Pancreas (tissue), 10 donors: ENCODE results near the gene SULF2. TPM values are rescaled to one million over a fixed set of nuclear protein-coding genes. Genes with fewer than 3 reads are reported as not detected.

Experiments
- ATAC-seq, 4 donors: fragments of 200-7000 bp; cut with Tn5 transposase; one replicate each; pipeline versions ENCODE4 v1.8.0 to v1.9.1; 2020; ENCODE audit warnings: mild to moderate bottlenecking in 4 of 4, moderate library complexity in 4 of 4
- DNase-seq, 6 donors: peaks; one replicate each; pipeline ENCODE4 v3.0.0-alpha.2; 2020
- FAIRE-seq: peaks from 2 replicates; lab custom pipeline; 2012; peaks lifted over from hg19 to GRCh38; lab: Jason Lieb, UNC
- H3K27ac ChIP-seq, 4 donors: fragments of 200-600 bp; sonication (generic); 1 replicate in 3 of 4; 2 replicates in 1 of 4; pipeline versions ENCODE4 v1.5.0 to v1.8.0; 2020
- H3K27me3 ChIP-seq, 4 donors: fragments of 200-600 bp; one replicate each; pipeline ENCODE4 v1.8.0; 2021
- H3K36me3 ChIP-seq, 3 donors: fragments of 200-600 bp; sonication (generic) in 1 of 3; one replicate each; pipeline versions ENCODE4 v1.5.0 to v1.8.0; 2020 to 2021
- H3K4me1 ChIP-seq, 3 donors: fragments of 200-600 bp; one replicate each; pipeline ENCODE4 v1.8.0; 2021
- H3K4me3 ChIP-seq, 4 donors: fragments of 200-600 bp; sonication (generic) in 2 of 4; one replicate each; pipeline versions ENCODE4 v1.5.0 to v1.8.0; 2020 to 2021
- H3K9me3 ChIP-seq, 4 donors: fragments of 200-600 bp; one replicate each; pipeline ENCODE4 v1.8.0; 2021
- CTCF ChIP-seq, 4 donors: fragments of 200-600 bp; sonication (generic) in 3 of 4; IDR thresholded peaks; one replicate each; pipeline versions ENCODE4 v1.5.0 to v1.8.0; 2021; ENCODE audit warnings: antibody characterized with exemption in 4 of 4
- WGBS, 2 donors: extraction: QIAGEN DNeasy Blood & Tissue Kit; methylation state at CpG; one replicate each; pipeline ENCODE4 v1.1.7; 2013; 5-methylcytosine and 5-hydroxymethylcytosine counted together
- intact Hi-C, 3 donors: fragments of 100-400 bp; cut with DNase I; formaldehyde crosslinking; loops; one replicate each; pipeline versions ENCODE4 v1.11.1 to v1.14.2; 2022
- polyA plus RNA-seq, 2 donors: library from polyadenylated mRNA; stranded (reverse); fragments of 200-250 nt; gene quantifications; one replicate each; pipeline ENCODE4 v1.2.3, GENCODE V29; 2013
- total RNA-seq, 6 donors: library from RNA; stranded (reverse); fragmentation: NEBNext Ultra II Directional in 4 of 6; extraction: Animal tissue kit (Norgen Biotek cat#: 25700) in 4 of 6; gene quantifications; one replicate each; pipeline versions ENCODE4 v1.2.1 to v1.2.4, GENCODE V29; 2021 to 2023
- donor health status: healthy with polysubstance abuse.
- donor health status: DM: no; HTN: no; CAD: no; lungs with moderate emphysema.
- donor health status: DM: no; HTN: no; CAD: no.
- donor health status: control.
- donor health status: control.
- donor health status: Bipolar disorder and iron deficiency.
- donor health status: DM: yes; HTN: yes; CAD: no.
- donor health status: DM: no; HTN: no; CAD: no.
- donor health status: DM: no; HTN: no; CAD: no.
- donor health status: DM: yes; HTN: yes; CAD: no.

Gene SULF2
- total and polyA plus RNA-seq, 8 donors = 4.5 to 41.7 (median 9.2) TPM

DNA sequence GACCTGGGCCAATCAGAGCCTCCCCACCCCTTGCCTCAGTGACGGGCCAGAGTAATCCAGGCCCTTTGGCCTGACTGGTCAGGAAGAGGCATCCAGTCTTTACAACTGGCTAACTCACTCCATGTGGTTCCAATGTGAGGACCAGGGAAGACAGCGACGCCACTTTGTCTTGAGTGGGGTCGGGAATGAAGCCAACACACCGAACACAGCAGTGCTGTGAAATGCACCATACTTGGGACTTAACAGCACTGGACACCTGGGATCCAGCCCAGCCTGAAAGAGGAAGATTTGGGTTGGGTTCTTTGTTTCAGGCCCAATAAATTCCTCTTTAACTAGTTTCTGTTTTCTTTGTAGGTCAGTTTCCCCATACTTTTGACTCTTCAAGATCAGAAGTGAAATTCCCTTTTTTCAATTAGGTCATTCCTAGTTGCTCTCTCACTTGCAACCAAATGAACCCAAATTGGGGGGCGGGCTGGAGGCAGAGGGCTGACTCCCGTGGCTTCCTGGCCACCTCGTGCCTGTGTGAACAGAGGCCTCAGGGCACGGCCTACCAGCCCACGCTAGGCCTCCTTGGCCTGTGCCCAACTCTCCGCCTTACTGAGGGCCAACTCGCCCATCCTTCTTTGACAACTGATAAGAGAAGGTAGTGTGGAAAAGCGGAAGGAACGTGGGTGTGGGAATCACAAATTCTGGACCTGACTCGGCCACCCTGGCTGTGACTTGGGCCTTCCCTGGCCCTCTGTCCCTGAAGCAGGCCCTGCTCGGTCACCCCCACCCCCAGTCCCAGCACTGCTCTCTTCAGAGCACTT, 17.1 kb downstream of the SULF2 start:
- peak in 4 of 6 donors; percentile 11 to 42 (median 42) for DNase-seq
- 55 to 58% methylated on average over 16 of the region's 16 CpGs for WGBS, 2 donors

DNA sequence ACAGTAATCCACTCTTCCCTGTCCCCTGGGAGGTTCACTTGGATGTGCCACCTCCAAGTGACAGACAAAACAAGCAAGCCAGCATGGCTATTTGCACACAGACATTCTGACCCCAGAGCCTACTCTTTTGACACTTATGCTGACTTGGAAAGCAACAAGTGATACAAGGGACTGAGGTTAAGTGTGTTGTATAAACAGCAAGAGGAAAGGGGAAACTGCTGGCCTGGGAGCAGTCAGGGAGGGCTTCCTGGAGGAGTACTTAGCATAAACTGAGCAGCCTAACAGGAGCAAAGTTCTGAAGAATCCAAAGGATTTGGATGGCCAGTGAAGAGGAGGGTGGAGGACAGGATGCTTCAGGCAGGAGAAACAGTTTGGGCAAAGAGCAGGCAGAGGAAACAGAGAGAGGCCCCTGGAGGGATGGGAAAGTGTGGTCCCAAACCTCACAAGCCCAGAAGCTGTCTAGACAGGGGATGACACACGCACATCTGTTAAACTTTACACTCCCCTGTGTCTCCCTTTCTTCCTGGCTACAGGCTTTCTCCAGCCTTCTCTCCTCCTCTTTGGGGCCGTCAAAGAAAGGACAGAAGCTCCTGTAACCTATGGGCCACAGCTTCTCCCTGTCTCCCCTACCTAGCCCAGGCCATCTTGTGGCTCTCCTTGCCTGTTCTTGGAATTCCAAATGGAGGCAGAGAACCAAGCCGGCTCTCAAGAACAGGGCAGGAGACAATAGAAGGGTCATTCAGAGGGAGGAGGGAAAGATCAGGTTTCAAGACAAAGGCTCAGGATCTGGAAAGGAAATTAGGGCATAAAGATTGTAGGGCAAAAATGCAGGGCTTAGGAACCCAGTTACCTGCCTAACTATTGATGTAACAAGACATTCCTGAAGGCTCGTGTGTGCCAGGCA, 19.3 kb downstream of the SULF2 start:
- peaks cover 0 to 5% (median 0%) of the 10 kb centered on the region in 4 donors for H3K27me3 ChIP-seq
- intact Hi-C loops = no loop called here
- FAIRE-seq (no peak), ATAC-seq (no peak), DNase-seq (no peak)
- H3K4me3 ChIP-seq = no peak overlapping the region
- H3K27ac ChIP-seq = no peak overlapping the region
- peaks cover 0 to 2% (median 0%) of the 10 kb centered on the region in 3 donors for H3K4me1 ChIP-seq
- no peaks in the 10 kb centered on the region for H3K36me3 ChIP-seq
- TF ChIP-seq CTCF (IDR thresholded peaks at IDR 0.05) = no peak
- H3K9me3 ChIP-seq = no peaks in the 10 kb centered on the region
- 49 to 56% methylated on average over 4 of the region's 4 CpGs for WGBS, 2 donors

More for the DNA sequence above, 17.1 kb downstream of the SULF2 start:
- no peaks in the 10 kb centered on the region for H3K36me3 ChIP-seq
- no peak for FAIRE-seq
- H3K9me3 ChIP-seq = no peaks in the 10 kb centered on the region
- no peaks in the 10 kb centered on the region for H3K27me3 ChIP-seq
- peak in 3 of 4 donors; percentile 57 to 72 (median 65) for ATAC-seq
- TF ChIP-seq CTCF (IDR thresholded peaks at IDR 0.05) = no peak
- peak overlapping the region in 2 of 4 donors; percentile 37 to 63 for H3K27ac ChIP-seq
- intact Hi-C loops = no loop called here
- no peak overlapping the region for H3K4me3 ChIP-seq
- H3K4me1 ChIP-seq = peaks cover 0 to 2% (median 0%) of the 10 kb centered on the region in 3 donors

- 83 to 90% methylated on average over 7 of the region's 7 CpGs for WGBS, 2 donors
- intact Hi-C loops = no loop called here
- Histone ChIP-seq H3K36me3 (no peaks in the 10 kb centered on the region), H3K9me3 (no peaks in the 10 kb centered on the region), H3K4me1 (peaks cover 0 to 2% (median 0%) of the 10 kb centered on the region in 3 donors), H3K4me3 (no peak overlapping the region), H3K27ac (no peak overlapping the region), H3K27me3 (peaks cover 0 to 5% (median 0%) of the 10 kb centered on the region in 4 donors)
- no peak for DNase-seq
- TF ChIP-seq CTCF (IDR thresholded peaks at IDR 0.05) = no peak
- no peak for FAIRE-seq
- ATAC-seq = no peak
Observed at GRCh38 chr20:47765271-47765670, 20.0 kb downstream of the SULF2 start.

GRCh38 chr20:47764154-47764733, 21.0 kb downstream of the SULF2 start:
- no peak for FAIRE-seq
- Histone ChIP-seq H3K9me3 (no peaks in the 10 kb centered on the region), H3K27me3 (peaks cover 0 to 5% (median 0%) of the 10 kb centered on the region in 4 donors), H3K27ac (no peak overlapping the region), H3K4me3 (no peak overlapping the region), H3K4me1 (peaks cover 0 to 2% (median 0%) of the 10 kb centered on the region in 3 donors), H3K36me3 (no peaks in the 10 kb centered on the region)
- TF ChIP-seq CTCF (IDR thresholded peaks at IDR 0.05) = no peak
- 63 to 82% methylated on average over 8 of the region's 8 CpGs for WGBS, 2 donors
- no peak for DNase-seq
- no peak for ATAC-seq
- intact Hi-C loops = no loop called here
